GM12874 (cell line): ENCODE results near the gene CIC.

Experiments
- TF ChIP-seq, protein P1 (sequence below): IDR thresholded peaks from 2 replicates; pipeline ENCODE4 v1.5.1; 2011; ENCODE audit warnings: low read depth, mild to moderate bottlenecking, control low read depth, low read length, moderate library complexity; ENCODE audit not compliant: insufficient read depth

Gene CIC

DNA sequence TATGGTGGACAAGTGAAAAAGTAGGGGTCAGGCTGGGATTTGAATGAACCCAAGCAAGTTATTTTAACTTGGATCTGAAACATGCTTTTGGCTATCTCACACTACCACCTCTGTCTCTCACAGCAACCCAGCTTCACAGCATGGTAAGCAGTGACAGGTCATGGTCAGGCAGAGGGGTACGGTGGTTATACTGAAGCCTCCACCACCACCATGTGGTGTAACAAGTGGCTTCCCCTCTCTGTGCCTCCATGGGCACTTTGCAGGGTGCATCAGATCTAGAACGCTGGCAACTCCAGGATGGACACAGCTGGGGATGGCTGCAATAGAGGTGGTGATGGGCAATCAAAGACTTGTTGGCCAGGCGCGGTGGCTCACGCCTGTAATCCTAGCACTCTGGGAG is 43.3 kb downstream of the CIC start:
- TF ChIP-seq, protein P1, sequence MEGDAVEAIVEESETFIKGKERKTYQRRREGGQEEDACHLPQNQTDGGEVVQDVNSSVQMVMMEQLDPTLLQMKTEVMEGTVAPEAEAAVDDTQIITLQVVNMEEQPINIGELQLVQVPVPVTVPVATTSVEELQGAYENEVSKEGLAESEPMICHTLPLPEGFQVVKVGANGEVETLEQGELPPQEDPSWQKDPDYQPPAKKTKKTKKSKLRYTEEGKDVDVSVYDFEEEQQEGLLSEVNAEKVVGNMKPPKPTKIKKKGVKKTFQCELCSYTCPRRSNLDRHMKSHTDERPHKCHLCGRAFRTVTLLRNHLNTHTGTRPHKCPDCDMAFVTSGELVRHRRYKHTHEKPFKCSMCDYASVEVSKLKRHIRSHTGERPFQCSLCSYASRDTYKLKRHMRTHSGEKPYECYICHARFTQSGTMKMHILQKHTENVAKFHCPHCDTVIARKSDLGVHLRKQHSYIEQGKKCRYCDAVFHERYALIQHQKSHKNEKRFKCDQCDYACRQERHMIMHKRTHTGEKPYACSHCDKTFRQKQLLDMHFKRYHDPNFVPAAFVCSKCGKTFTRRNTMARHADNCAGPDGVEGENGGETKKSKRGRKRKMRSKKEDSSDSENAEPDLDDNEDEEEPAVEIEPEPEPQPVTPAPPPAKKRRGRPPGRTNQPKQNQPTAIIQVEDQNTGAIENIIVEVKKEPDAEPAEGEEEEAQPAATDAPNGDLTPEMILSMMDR: no peak

DNA sequence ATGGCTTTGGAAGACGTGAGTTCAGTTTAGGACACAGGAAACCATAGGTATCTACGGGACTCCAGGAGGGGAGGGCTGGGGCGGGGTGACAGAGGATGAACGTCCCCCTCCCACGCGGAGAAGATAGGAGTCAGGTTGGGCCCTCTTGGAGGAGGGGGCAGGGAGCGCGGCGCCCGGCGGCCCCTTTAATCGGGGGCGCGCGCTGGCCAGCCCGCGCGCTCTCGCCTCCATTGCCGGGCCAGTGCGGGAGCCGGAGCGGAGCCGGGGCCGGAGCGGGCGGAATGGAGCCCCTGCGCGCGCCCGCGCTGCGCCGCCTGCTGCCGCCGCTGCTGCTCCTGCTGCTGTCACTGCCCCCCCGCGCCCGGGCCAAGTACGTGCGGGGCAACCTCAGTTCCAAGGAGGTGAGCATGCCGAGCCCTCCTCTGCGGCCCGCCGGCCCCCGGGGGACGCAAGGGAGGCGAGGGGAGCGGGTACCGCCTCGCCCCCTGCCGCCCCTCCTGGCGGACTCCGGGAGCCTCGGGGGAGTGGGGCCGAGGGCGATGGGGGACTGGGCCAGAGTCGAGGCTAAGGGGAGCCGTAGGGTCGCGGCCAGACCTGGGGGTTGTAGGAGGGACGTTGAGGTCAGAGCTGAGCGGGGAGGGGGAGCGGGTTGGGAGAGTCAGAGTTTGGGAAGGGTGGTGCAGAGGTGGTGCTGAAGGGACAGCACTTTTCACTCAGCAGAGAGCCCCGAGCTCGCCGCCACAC is 44.2 kb downstream of the CIC start, which contains the start of gene TMEM145:
TSS of gene TMEM145 (plus strand) at position 214 of the 744 bp plus-strand sequence. CDS start at position 282, 68 bp downstream.
- TF ChIP-seq, protein P1: no peak

DNA sequence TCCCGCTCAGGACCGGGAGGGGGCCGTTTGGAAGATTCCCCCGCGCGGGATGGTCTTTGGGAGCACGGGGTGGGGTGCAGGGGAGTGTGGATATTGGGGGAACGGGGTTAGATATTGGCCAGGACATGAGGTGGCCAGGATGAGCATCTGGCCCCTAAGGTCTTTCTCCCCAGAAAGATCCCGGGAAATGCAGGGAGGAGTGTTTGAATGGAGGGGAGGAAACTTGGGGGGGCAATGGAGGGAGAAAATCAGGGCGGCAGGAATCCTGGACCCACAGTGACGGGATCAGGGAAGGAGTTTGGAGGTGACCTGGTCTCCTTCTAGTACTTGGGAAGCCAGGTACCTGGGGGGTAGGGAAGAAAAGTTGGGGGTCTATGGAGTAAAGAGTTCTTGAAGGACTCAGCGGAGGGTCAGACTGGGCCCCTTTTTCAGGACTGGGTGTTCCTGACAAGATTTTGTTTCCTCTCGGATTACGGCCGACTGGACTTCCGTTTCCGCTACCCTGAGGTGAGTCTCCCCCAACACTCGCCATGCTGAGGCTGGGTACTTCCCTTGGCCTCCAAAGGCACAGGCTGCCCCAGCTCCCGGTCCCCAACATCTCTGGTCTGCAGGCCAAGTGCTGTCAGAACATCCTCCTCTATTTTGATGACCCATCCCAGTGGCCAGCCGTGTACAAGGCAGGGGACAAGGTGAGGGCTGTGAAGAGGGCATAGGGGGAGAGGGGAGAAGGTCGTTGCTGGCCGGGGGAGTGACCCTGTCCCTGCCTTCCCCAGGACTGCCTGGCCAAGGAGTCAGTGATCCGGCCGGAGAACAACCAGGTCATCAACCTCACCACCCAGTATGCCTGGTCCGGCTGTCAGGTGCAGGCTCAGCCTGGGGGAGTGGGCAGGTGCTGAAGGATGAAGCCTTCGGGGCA is 45.0 kb downstream of the CIC start:
- TF ChIP-seq, protein P1: no peak

DNA sequence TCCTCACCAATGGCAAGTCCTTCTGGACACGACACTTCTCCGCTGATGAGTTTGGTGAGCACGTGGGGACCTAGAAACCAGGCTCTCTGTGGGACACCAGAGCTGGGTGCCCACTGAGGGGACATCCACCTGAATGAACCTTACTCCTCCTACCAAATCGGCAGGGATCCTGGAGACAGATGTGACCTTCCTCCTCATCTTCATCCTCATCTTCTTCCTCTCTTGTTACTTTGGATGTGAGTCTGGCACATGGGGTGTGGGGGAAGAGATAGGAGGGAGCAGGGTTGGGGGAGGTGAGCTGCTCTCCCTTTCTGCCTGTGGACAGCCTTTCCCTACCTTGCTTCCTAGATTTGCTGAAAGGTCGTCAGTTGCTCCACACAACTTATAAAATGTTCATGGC is 46.0 kb downstream of the CIC start:
- TF ChIP-seq, protein P1: no peak

DNA sequence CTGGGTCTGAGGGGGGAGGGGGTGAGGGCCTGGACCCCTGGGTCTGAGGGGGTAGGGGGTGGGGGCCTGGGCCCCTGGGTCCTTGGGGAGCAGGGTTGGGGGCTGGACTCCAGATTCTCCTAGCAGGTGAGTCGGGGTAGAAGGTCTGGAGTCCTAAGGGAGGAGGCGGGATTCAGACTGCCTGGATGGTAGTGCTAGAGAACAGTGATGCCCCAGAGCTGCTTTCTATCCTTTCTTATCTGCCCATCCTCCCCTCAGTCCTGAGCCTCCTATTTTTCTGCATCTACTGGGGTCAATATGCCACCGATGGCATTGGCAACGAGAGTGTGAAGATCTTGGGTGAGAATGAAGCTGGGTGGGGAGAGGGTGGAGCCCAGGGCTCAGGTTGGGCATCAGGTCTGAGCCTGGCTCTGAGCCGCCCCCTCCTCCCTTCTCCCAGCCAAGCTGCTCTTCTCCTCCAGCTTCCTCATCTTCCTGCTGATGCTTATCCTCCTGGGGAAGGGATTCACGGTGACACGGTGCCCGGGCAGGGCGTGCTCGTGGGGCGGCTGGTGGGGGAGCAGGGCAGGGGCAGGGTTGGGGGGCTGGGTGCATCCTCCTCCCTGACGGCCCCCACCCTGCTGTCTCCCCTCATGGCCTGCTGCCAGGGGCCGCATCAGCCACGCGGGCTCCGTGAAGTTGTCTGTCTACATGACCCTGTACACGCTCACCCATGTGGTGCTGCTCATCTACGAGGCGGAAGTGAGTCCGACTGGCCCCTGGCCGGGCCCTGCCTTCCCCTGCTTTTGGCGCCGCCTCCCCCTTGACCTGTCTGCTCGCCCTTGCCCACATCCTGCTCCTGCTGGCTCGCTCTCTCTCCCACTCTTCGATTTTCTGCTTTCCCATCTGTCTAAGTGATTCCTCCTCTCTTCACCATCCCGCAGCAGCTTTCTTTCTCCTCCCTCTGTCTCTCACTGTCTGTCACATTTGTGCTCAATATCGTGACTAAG is 47.5 kb downstream of the CIC start:
- TF ChIP-seq, protein P1: no peak

- TF ChIP-seq, protein P1: no peak
Observed at GRCh38 chr19:42317535-42317934, 48.5 kb downstream of the CIC start.

DNA sequence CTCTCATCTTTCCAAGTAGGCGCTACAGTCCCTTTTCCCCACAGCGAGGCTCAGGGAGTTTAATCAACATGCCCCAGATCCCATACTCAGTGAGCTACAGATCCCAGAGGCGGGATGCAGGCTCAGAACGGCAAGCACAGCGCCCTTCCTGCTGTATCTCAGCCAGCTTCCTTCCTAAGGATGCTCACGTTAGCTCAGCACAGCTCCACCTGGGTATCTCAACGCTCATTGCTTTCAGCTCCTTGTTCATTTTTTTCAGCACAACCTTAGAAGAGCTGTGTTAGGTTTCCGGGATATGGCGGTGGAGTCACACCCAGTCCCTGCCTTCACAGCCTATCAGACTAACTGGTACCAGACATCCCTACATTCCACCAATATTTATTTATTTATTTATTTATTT is 53.3 kb downstream of the CIC start:
- TF ChIP-seq, protein P1: no peak
